IMR-90 (cell line): ENCODE measurements around the gene ZNF76. TPM values are rescaled to one million over a fixed set of nuclear protein-coding genes. Genes with fewer than 3 reads are reported as not detected.

ENCODE experiments used
- ATAC-seq: fragments of 200-7000 bp; cut with Tn5 transposase; 2 replicates; pipeline ENCODE4 v1.9.1; 2020; ENCODE audit warnings: low read depth, mild to moderate bottlenecking, moderate library complexity
- BruUV-seq: library from RNA; stranded (reverse); fragments of 400-500 nt; replicated peaks from 2 replicates; lab custom pipeline; 2021; lab: Mats Ljungman, UMichigan
- CTCF ChIA-PET: fragments of 300-600 bp; formaldehyde crosslinking; extraction: SDS; loops from one replicate; lab custom pipeline; 2021; ENCODE audit warnings: antibody characterized with exemption; lab: Yijun Ruan, JAX
- POLR2A ChIA-PET: fragments of 300-600 bp; sonication (Branson Sonifier 250); formaldehyde crosslinking; loops from one replicate; lab custom pipeline; 2022; ENCODE audit warnings: antibody characterized with exemption; ENCODE audit not compliant: unreplicated experiment; lab: Charles Lee
- DNase-seq: peaks from one replicate; pipeline ENCODE4 v3.0.0; 2013
- H2AFZ ChIP-seq: replicated peaks from 2 replicates; pipeline ENCODE3; 2013; ENCODE audit warnings: low read length, mild to moderate bottlenecking; ENCODE audit not compliant: poor library complexity
- H2AK5ac ChIP-seq: 2 replicates; pipeline ENCODE4 v1.6.1; 2013; ENCODE audit warnings: low read depth, low read length, inconsistent platforms
- H2AK9ac ChIP-seq: replicated peaks from 2 replicates; pipeline ENCODE3; 2013; ENCODE audit warnings: mild to moderate bottlenecking, low read depth, low read length, moderate library complexity; ENCODE audit not compliant: poor library complexity
- H2BK120ac ChIP-seq: 2 replicates; pipeline ENCODE4 v1.6.1; 2013; ENCODE audit warnings: low read depth, low read length, inconsistent platforms
- H2BK15ac ChIP-seq: 3 replicates; pipeline ENCODE4 v1.6.1; 2013; ENCODE audit warnings: low read depth, low read length, inconsistent platforms
- H2BK20ac ChIP-seq: 2 replicates; pipeline ENCODE4 v1.6.1; 2013; ENCODE audit warnings: low read depth, mild to moderate bottlenecking, inconsistent platforms, low read length, moderate library complexity
- H2BK5ac ChIP-seq: 2 replicates; pipeline ENCODE4 v1.6.1; 2013; ENCODE audit warnings: mild to moderate bottlenecking, low read depth, low read length, inconsistent platforms; ENCODE audit not compliant: poor library complexity, severe bottlenecking
- H3K14ac ChIP-seq: replicated peaks from 2 replicates; pipeline ENCODE4 v1.6.1; 2013; ENCODE audit warnings: low read depth, low read length, inconsistent platforms
- H3K18ac ChIP-seq: 2 replicates; pipeline ENCODE4 v1.6.1; 2013; ENCODE audit warnings: low read depth, low read length, control low read depth
- H3K23ac ChIP-seq: 2 replicates; pipeline ENCODE4 v1.6.1; 2013; ENCODE audit warnings: low read depth, low read length, inconsistent platforms
- H3K27ac ChIP-seq: 2 replicates; pipeline ENCODE4 v1.5.1; 2013; ENCODE audit warnings: mild to moderate bottlenecking, control low read depth, low read length; ENCODE audit not compliant: insufficient read depth
- H3K27me3 ChIP-seq: 2 replicates; pipeline ENCODE4 v1.6.1; 2013; ENCODE audit warnings: low read length; ENCODE audit not compliant: control insufficient read depth, insufficient read depth
- H3K36me3 ChIP-seq: 2 replicates; pipeline ENCODE4 v1.6.1; 2013; ENCODE audit warnings: low read length, mixed read lengths; ENCODE audit not compliant: control insufficient read depth, insufficient read depth
- H3K4ac ChIP-seq: 2 replicates; pipeline ENCODE4 v1.6.1; 2013; ENCODE audit warnings: low read depth, low read length, inconsistent platforms
- H3K4me1 ChIP-seq: 2 replicates; pipeline ENCODE4 v1.6.1; 2013; ENCODE audit warnings: low read length, mixed read lengths; ENCODE audit not compliant: control insufficient read depth, insufficient read depth
- H3K4me2 ChIP-seq: 2 replicates; pipeline ENCODE4 v1.6.1; 2013; ENCODE audit warnings: low read depth, mild to moderate bottlenecking, control low read depth, low read length, moderate library complexity
- H3K4me3 ChIP-seq: 2 replicates; pipeline ENCODE4 v1.5.1; 2013; ENCODE audit warnings: low read depth, mild to moderate bottlenecking, control low read depth, low read length, moderate library complexity; ENCODE audit not compliant: insufficient read depth
- H3K56ac ChIP-seq: 2 replicates; pipeline ENCODE4 v1.6.1; 2013; ENCODE audit warnings: low read length, inconsistent platforms; ENCODE audit not compliant: insufficient read depth; ENCODE audit errors: extremely low read depth
- H3K79me1 ChIP-seq, 2 experiments: 2 replicates each; pipeline ENCODE4 v1.6.1; 2013; ENCODE audit warnings: low read length in 2 of 2, inconsistent platforms in 1 of 2, low read depth in 1 of 2
- H3K9ac ChIP-seq: 2 replicates; pipeline ENCODE4 v1.6.1; 2013; ENCODE audit warnings: low read depth, low read length, control low read depth
- H3K9me1 ChIP-seq: 2 replicates; pipeline ENCODE4 v1.6.1; 2013; ENCODE audit warnings: low read length, inconsistent platforms; ENCODE audit not compliant: insufficient read depth
- H3K9me3 ChIP-seq: 2 replicates; pipeline ENCODE4 v1.6.1; 2013; ENCODE audit warnings: low read length; ENCODE audit not compliant: control insufficient read depth, insufficient read depth
- H4K20me1 ChIP-seq: 2 replicates; pipeline ENCODE4 v1.6.1; 2013; ENCODE audit warnings: low read length, inconsistent platforms; ENCODE audit not compliant: insufficient read depth
- H4K5ac ChIP-seq: 2 replicates; pipeline ENCODE4 v1.6.1; 2013; ENCODE audit warnings: mild to moderate bottlenecking, low read depth, low read length, control low read depth
- H4K8ac ChIP-seq, 2 experiments: 2 replicates each; pipeline ENCODE4 v1.6.1; 2013; ENCODE audit warnings: low read depth in 2 of 2, low read length in 2 of 2, control low read depth in 1 of 2, inconsistent platforms in 1 of 2
- H4K91ac ChIP-seq: 2 replicates; pipeline ENCODE4 v1.6.1; 2013; ENCODE audit warnings: low read depth, low read length, inconsistent platforms; ENCODE audit not compliant: insufficient read depth
- BHLHE40 ChIP-seq: fragments of 150-350 bp; IDR thresholded peaks from 2 replicates; pipeline ENCODE4 v1.6.1; 2016; ENCODE audit warnings: mild to moderate bottlenecking, low read depth, low read length
- CEBPB ChIP-seq: IDR thresholded peaks from 2 replicates; pipeline ENCODE4 v1.6.1; 2012; ENCODE audit warnings: low read depth, low read length, improper control_type of control experiment
- CHD1 ChIP-seq: IDR thresholded peaks from 2 replicates; pipeline ENCODE4 v1.6.1; 2012; ENCODE audit warnings: low read depth, low read length, improper control_type of control experiment
- CTCF ChIP-seq: conservative IDR thresholded peaks from 2 replicates; pipeline ENCODE4 v1.5.1; 2012; ENCODE audit warnings: mild to moderate bottlenecking, low read depth, low read length, improper control_type of control experiment
- ELK1 ChIP-seq: fragments of 150-350 bp; IDR thresholded peaks from 2 replicates; pipeline ENCODE4 v1.6.1; 2016; ENCODE audit warnings: low read depth, mild to moderate bottlenecking, low read length, moderate library complexity, borderline replicate concordance
- FOS ChIP-seq: fragments of 150-350 bp; IDR thresholded peaks from 2 replicates; pipeline ENCODE4 v1.6.1; 2016; ENCODE audit warnings: low read depth, low read length
- MAFK ChIP-seq: IDR thresholded peaks from 2 replicates; pipeline ENCODE4 v1.6.1; 2012; ENCODE audit warnings: low read depth, low read length, improper control_type of control experiment
- MAZ ChIP-seq: IDR thresholded peaks from 2 replicates; pipeline ENCODE4 v1.6.1; 2012; ENCODE audit warnings: low read depth, mild to moderate bottlenecking, low read length, improper control_type of control experiment, moderate library complexity, borderline replicate concordance
- MXI1 ChIP-seq: IDR thresholded peaks from 2 replicates; pipeline ENCODE4 v1.6.1; 2012; ENCODE audit warnings: low read depth, mild to moderate bottlenecking, low read length, moderate library complexity, borderline replicate concordance
- NFE2L2 ChIP-seq: fragments of 150-350 bp; IDR thresholded peaks from 2 replicates; pipeline ENCODE4 v1.6.1; 2016; ENCODE audit warnings: low read depth, mild to moderate bottlenecking, low read length
- POLR2A ChIP-seq: IDR thresholded peaks from 2 replicates; pipeline ENCODE4 v1.6.1; 2012; ENCODE audit warnings: mild to moderate bottlenecking, low read depth, low read length
- RAD21 ChIP-seq: IDR thresholded peaks from 2 replicates; pipeline ENCODE4 v1.6.1; 2012; ENCODE audit warnings: low read length, improper control_type of control experiment
- RCOR1 ChIP-seq: IDR thresholded peaks from 2 replicates; pipeline ENCODE4 v1.6.1; 2012; ENCODE audit warnings: mild to moderate bottlenecking, low read length, improper control_type of control experiment; ENCODE audit not compliant: insufficient replicate concordance
- RFX5 ChIP-seq: IDR thresholded peaks from 2 replicates; pipeline ENCODE4 v1.8.0; 2012; ENCODE audit warnings: low read depth, mild to moderate bottlenecking, low read length, moderate library complexity
- SMC3 ChIP-seq: fragments of 150-350 bp; IDR thresholded peaks from 2 replicates; pipeline ENCODE4 v1.6.1; 2016; ENCODE audit warnings: low read depth, mild to moderate bottlenecking, antibody characterized with exemption, low read length, moderate library complexity
- USF2 ChIP-seq: fragments of 150-350 bp; IDR thresholded peaks from 2 replicates; pipeline ENCODE4 v1.6.1; 2017; ENCODE audit warnings: mild to moderate bottlenecking, antibody characterized with exemption, low read length, low read depth
- WGBS, 2 experiments: methylation state at CpG; one replicate each; pipeline versions ENCODE4 v1.1.5 to v1.1.7; 2013; ENCODE audit warnings: missing lambda C conversion rate in 2 of 2; ENCODE audit not compliant: insufficient read length in 1 of 2; ENCODE audit errors: extremely low coverage in 2 of 2; 5-methylcytosine and 5-hydroxymethylcytosine counted together
- dilution Hi-C: fragments of 300-500 bp; cut with HindIII; formaldehyde crosslinking; loops from one replicate; pipeline ENCODE4 v1.14.3; 2018; ENCODE audit warnings: low sequenced_read_pairs; ENCODE audit not compliant: unreplicated experiment
- in situ Hi-C: fragments of 300-500 bp; cut with MboI; formaldehyde crosslinking; loops from 3 replicates; pipeline ENCODE4 v1.14.3; 2019; ENCODE audit warnings: low sequenced_read_pairs, inconsistent platforms, mixed read lengths
- intact Hi-C: fragments of 100-400 bp; cut with micrococcal nuclease; formaldehyde crosslinking; loops from 2 replicates; pipeline ENCODE4 v1.10.0; 2022
- polyA plus RNA-seq, 3 experiments: library from polyadenylated mRNA; depleted of rRNA; stranded (reverse); fragments of >200 nt; gene quantifications; 2 replicates each; pipeline ENCODE4 v1.2.3, GENCODE V29; 2012; ENCODE audit warnings: low replicate concordance in 1 of 3
- total RNA-seq: library from RNA; depleted of rRNA; stranded (reverse); fragments of >200 nt; gene quantifications from 2 replicates; pipeline ENCODE4 v1.2.3, GENCODE V29; 2012

Gene ZNF76
- total and polyA plus RNA-seq, 2 of the 4 experiments (the other 2 are of a cell fraction), result 19.9 to 21.1 TPM

- H4K91ac ChIP-seq, result no peak overlapping the region
- H2BK15ac ChIP-seq, result no peak overlapping the region
- H4K8ac ChIP-seq, result no peak overlapping the region
- no peak overlapping the region for H3K56ac ChIP-seq
- no peak overlapping the region for H3K4me3 ChIP-seq
- H2BK5ac ChIP-seq, result no peak overlapping the region
- ATAC-seq (no peak), DNase-seq (no peak)
- in situ Hi-C loops (no loop called here), intact Hi-C loops (no loop called here), dilution Hi-C loops (no loop called here)
- CTCF ChIA-PET, result no interaction called here
- BruUV-seq, result no TSS peak
- H4K20me1 ChIP-seq, result peaks cover 14% of the 10 kb centered on the region; the same call in 1 of the 2 replicates
- peaks cover 6% of the 10 kb centered on the region for H3K9me3 ChIP-seq
- H4K5ac ChIP-seq, result no peak overlapping the region
- POLR2A ChIA-PET, result no interaction called here
- H2AFZ ChIP-seq, result no peak overlapping the region
- no peak overlapping the region for H3K4me2 ChIP-seq
- no peak overlapping the region for H3K27ac ChIP-seq
- no peak overlapping the region for H3K9ac ChIP-seq
- H3K23ac ChIP-seq, result no peak overlapping the region
- no peak overlapping the region for H2AK9ac ChIP-seq
- H3K79me1 ChIP-seq, result peaks cover 10 to 19% of the 10 kb centered on the region in 2 experiments
- no peak overlapping the region for H2BK20ac ChIP-seq
- H3K27me3 ChIP-seq, result no peaks in the 10 kb centered on the region
- no peaks in the 10 kb centered on the region for H3K9me1 ChIP-seq
- no peak overlapping the region for H3K4ac ChIP-seq
- H3K4me1 ChIP-seq, result peaks cover 5% of the 10 kb centered on the region; the same call in 1 of the 2 replicates
- no peak overlapping the region for H3K14ac ChIP-seq
- H3K36me3 ChIP-seq, result peaks cover 31% of the 10 kb centered on the region; the same call in 1 of the 2 replicates
- WGBS, 2 experiments, result 91% methylated on average over 4 of the region's 4 CpGs; no CpG with 5 or more reads in 1 of the 2 experiments
- no peak overlapping the region for H3K18ac ChIP-seq
- no peak overlapping the region for H2BK120ac ChIP-seq
- TF ChIP-seq MAZ (no peak), CTCF (no peak), RCOR1 (no peak), USF2 (no peak), CEBPB (no peak), FOS (no peak), RFX5 (no peak), MXI1 (no peak), RAD21 (no peak), POLR2A (no peak), MAFK (no peak), CHD1 (no peak), SMC3 (no peak), ELK1 (no peak), NFE2L2 (no peak), BHLHE40 (no peak)
- no peak overlapping the region for H2AK5ac ChIP-seq
Measured at GRCh38 chr6:35239581-35239980, 20.0 kb upstream of the ZNF76 start.
